WTC11 (cell line): ENCODE results near the gene SPG11. TPM values are rescaled to one million over a fixed set of nuclear protein-coding genes. Genes with fewer than 3 reads are reported as not detected.

Experiments
- ATAC-seq: fragments of 200-7000 bp; cut with Tn5 transposase; 2 replicates; pipeline ENCODE4 v1.10.0; 2021; ENCODE audit warnings: mild to moderate bottlenecking, moderate library complexity
- CTCF ChIA-PET: fragments of 300-600 bp; sonication (Branson Sonifier 250); formaldehyde crosslinking; loops from one replicate; lab custom pipeline; 2021; ENCODE audit warnings: antibody characterized with exemption; lab: Charles Lee
- POLR2A ChIA-PET: fragments of 350-600 bp; sonication (Branson Sonifier 250); formaldehyde crosslinking; loops from one replicate; lab custom pipeline; 2021; ENCODE audit warnings: antibody characterized with exemption; lab: Charles Lee
- DNase-seq: peaks from one replicate; pipeline ENCODE4 v3.0.0; 2021; ENCODE audit warnings: low spot score
- H3K27ac Mint-ChIP-seq: 2 replicates; pipeline ENCODE4 v1.8.0; 2021; ENCODE audit warnings: mixed read lengths
- H3K27me3 Mint-ChIP-seq: 2 replicates; pipeline ENCODE4 v1.8.0; 2021; ENCODE audit warnings: low read depth, mild to moderate bottlenecking, moderate library complexity, mixed read lengths
- H3K36me3 Mint-ChIP-seq: 2 replicates; pipeline ENCODE4 v1.8.0; 2021; ENCODE audit warnings: mixed read lengths
- H3K4me1 Mint-ChIP-seq: 2 replicates; pipeline ENCODE4 v1.8.0; 2022; ENCODE audit warnings: mixed read lengths
- H3K4me3 Mint-ChIP-seq: 2 replicates; pipeline ENCODE4 v1.8.0; 2021; ENCODE audit warnings: mild to moderate bottlenecking, moderate library complexity, mixed read lengths
- H3K9me3 Mint-ChIP-seq: 2 replicates; pipeline ENCODE4 v1.8.0; 2021; ENCODE audit warnings: mixed read lengths
- ARID4B ChIP-seq: sonication (generic); formaldehyde crosslinking; IDR thresholded peaks from 2 replicates; pipeline ENCODE4 v1.8.0; 2023; ENCODE audit warnings: missing genetic modification reagents, mild to moderate bottlenecking, borderline replicate concordance
- ATF3 ChIP-seq: sonication (generic); formaldehyde crosslinking; conservative IDR thresholded peaks from 2 replicates; pipeline ENCODE4 v1.8.1; 2022; ENCODE audit warnings: mild to moderate bottlenecking, missing genetic modification reagents
- CREB1 ChIP-seq: sonication (generic); formaldehyde crosslinking; IDR thresholded peaks from 2 replicates; pipeline ENCODE4 v1.8.0; 2023; ENCODE audit warnings: mild to moderate bottlenecking, missing genetic modification reagents
- E2F5 ChIP-seq: sonication (generic); formaldehyde crosslinking; IDR thresholded peaks from 2 replicates; pipeline ENCODE4 v1.8.1; 2022; ENCODE audit warnings: mild to moderate bottlenecking, moderate library complexity, missing genetic modification reagents
- ESRRA ChIP-seq: sonication (generic); formaldehyde crosslinking; IDR thresholded peaks from 2 replicates; pipeline ENCODE4 v1.8.1; 2022; ENCODE audit warnings: mild to moderate bottlenecking, missing genetic modification reagents, borderline replicate concordance
- FOXP1 ChIP-seq: sonication (generic); formaldehyde crosslinking; IDR thresholded peaks from 2 replicates; pipeline ENCODE4 v1.8.0; 2022; ENCODE audit warnings: missing genetic modification reagents, mild to moderate bottlenecking, moderate library complexity, borderline replicate concordance
- GABPB1 ChIP-seq: sonication (generic); formaldehyde crosslinking; IDR thresholded peaks from 2 replicates; pipeline ENCODE4 v1.8.1; 2023; ENCODE audit warnings: mild to moderate bottlenecking, missing genetic modification reagents
- KAT7 ChIP-seq: sonication (generic); formaldehyde crosslinking; IDR thresholded peaks from 2 replicates; pipeline ENCODE4 v1.8.1; 2023; ENCODE audit warnings: missing genetic modification reagents, mild to moderate bottlenecking, borderline replicate concordance
- MAX ChIP-seq: sonication (generic); formaldehyde crosslinking; IDR thresholded peaks from 2 replicates; pipeline ENCODE4 v1.8.0; 2022; ENCODE audit warnings: mild to moderate bottlenecking, missing genetic modification reagents
- MXD4 ChIP-seq: fragments of 250-450 bp; sonication (Bioruptor Pico); IDR thresholded peaks from 2 replicates; pipeline ENCODE4 v1.8.0; 2021; ENCODE audit warnings: mild to moderate bottlenecking, moderate library complexity, borderline replicate concordance
- MYBL2 ChIP-seq: sonication (generic); formaldehyde crosslinking; IDR thresholded peaks from 2 replicates; pipeline ENCODE4 v1.8.1; 2023; ENCODE audit warnings: mild to moderate bottlenecking, moderate library complexity, missing genetic modification reagents
- NFATC4 ChIP-seq: fragments of 250-450 bp; sonication (Bioruptor Pico); IDR thresholded peaks from 2 replicates; pipeline ENCODE4 v1.9.0; 2021; ENCODE audit warnings: mild to moderate bottlenecking
- PRDM15 ChIP-seq: sonication (generic); formaldehyde crosslinking; IDR thresholded peaks from 2 replicates; pipeline ENCODE4 v1.8.0; 2022; ENCODE audit warnings: missing genetic modification reagents
- SMAD3 ChIP-seq: sonication (generic); formaldehyde crosslinking; IDR thresholded peaks from 2 replicates; pipeline ENCODE4 v1.8.0; 2022; ENCODE audit warnings: missing genetic modification reagents, mild to moderate bottlenecking, borderline replicate concordance
- ZNF219 ChIP-seq: sonication (generic); formaldehyde crosslinking; IDR thresholded peaks from 2 replicates; pipeline ENCODE4 v1.8.0; 2023; ENCODE audit warnings: missing genetic modification reagents, mild to moderate bottlenecking, borderline replicate concordance
- total RNA-seq: library from RNA; stranded (reverse); gene quantifications from 3 replicates; pipeline ENCODE4 v1.2.3, GENCODE V29; 2021
- TF ChIP-seq, protein P1 (sequence below): fragments of 250-450 bp; sonication (Bioruptor Pico); IDR thresholded peaks from 2 replicates; pipeline ENCODE4 v1.9.0; 2021; ENCODE audit warnings: mild to moderate bottlenecking
- TF ChIP-seq, protein P2 (sequence below): sonication (generic); formaldehyde crosslinking; IDR thresholded peaks from 2 replicates; pipeline ENCODE4 v1.8.1; 2023; ENCODE audit warnings: mild to moderate bottlenecking, missing genetic modification reagents, moderate library complexity

SPG11 gene
- total RNA-seq, 1 experiment from 2014 or later, result 46.4 TPM

DNA sequence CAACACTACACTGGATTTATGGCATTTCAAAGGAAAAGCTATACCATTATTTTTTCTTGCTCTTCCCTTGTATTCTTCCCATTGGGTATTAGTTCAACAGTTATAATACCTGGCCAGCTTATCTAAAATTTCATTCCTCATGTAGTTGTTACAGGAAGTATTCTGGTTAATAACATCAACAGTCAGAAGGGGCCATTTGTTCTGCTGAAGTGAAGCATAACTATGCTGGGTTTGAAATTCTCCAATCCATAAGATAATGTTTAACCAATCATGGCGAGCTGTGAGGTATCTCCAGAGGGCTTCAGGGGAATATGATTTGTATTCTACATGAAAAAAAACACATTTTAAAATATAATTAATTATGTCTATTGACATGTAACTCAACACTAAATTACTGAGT is 43.4 kb downstream of the SPG11 start (continued):
- TF ChIP-seq PRDM15 (CRISPR knock-in tag), result no peak
- TF ChIP-seq MYBL2 (CRISPR knock-in tag), result no peak

GRCh38 chr15:44616974-44617373 is 46.5 kb downstream of the SPG11 start:
- ATAC-seq, result no peak
- POLR2A ChIA-PET, result no interaction called here
- CTCF ChIA-PET, result interaction anchor here (0.9 kb wide), 1 partner anchor 33 kb away, joined by 4 read pairs; no protein-coding TSS in a partner anchor

DNA sequence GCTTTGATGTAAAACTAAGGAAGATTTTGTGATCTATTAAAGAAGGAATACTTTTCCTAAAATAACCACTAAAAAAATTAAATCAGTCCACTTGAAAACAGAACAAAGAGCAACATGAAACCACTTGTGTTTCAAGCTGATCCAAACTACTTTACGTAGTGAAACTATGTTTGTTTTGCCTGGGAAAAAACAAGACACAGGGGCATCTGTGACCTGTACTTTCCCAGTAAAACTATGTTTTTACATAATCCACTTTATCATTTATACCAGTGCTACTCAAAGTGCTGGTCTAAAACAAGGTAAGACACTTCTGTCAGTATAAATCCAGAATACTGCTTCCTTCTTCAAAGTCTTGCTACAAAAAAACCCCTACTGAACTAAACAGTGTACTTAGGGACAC is 56.7 kb downstream of the SPG11 start:
- Mint-ChIP-seq H3K9me3 (no peaks in the 10 kb centered on the region), H3K27ac (no peak overlapping the region), H3K27me3 (no peaks in the 10 kb centered on the region), H3K4me3 (no peak overlapping the region), H3K4me1 (no peaks in the 10 kb centered on the region), H3K36me3 (peaks cover 39% of the 10 kb centered on the region)
- no peak for DNase-seq
- ChIA-PET POLR2A (no interaction called here), CTCF (no interaction called here)
- ATAC-seq, result no peak
- TF ChIP-seq ESRRA (CRISPR knock-in tag), result no peak
- TF ChIP-seq NFATC4 (CRISPR knock-in tag), result no peak
- no peak for TF ChIP-seq FOXP1 (CRISPR knock-in tag)
- TF ChIP-seq MXD4 (CRISPR knock-in tag), result no peak
- no peak for TF ChIP-seq ZNF219 (CRISPR knock-in tag)
- TF ChIP-seq, protein P1, sequence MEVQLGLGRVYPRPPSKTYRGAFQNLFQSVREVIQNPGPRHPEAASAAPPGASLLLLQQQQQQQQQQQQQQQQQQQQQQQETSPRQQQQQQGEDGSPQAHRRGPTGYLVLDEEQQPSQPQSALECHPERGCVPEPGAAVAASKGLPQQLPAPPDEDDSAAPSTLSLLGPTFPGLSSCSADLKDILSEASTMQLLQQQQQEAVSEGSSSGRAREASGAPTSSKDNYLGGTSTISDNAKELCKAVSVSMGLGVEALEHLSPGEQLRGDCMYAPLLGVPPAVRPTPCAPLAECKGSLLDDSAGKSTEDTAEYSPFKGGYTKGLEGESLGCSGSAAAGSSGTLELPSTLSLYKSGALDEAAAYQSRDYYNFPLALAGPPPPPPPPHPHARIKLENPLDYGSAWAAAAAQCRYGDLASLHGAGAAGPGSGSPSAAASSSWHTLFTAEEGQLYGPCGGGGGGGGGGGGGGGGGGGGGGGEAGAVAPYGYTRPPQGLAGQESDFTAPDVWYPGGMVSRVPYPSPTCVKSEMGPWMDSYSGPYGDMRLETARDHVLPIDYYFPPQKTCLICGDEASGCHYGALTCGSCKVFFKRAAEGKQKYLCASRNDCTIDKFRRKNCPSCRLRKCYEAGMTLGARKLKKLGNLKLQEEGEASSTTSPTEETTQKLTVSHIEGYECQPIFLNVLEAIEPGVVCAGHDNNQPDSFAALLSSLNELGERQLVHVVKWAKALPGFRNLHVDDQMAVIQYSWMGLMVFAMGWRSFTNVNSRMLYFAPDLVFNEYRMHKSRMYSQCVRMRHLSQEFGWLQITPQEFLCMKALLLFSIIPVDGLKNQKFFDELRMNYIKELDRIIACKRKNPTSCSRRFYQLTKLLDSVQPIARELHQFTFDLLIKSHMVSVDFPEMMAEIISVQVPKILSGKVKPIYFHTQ (CRISPR knock-in tag), result no peak
- TF ChIP-seq ATF3 (CRISPR knock-in tag), result no peak
- no peak for TF ChIP-seq SMAD3
- no peak for TF ChIP-seq ARID4B
- no peak for TF ChIP-seq GABPB1 (CRISPR knock-in tag)
- no peak for TF ChIP-seq CREB1 (CRISPR knock-in tag)
- no peak for TF ChIP-seq MAX
- TF ChIP-seq KAT7 (CRISPR knock-in tag), result no peak
- TF ChIP-seq, protein P2, sequence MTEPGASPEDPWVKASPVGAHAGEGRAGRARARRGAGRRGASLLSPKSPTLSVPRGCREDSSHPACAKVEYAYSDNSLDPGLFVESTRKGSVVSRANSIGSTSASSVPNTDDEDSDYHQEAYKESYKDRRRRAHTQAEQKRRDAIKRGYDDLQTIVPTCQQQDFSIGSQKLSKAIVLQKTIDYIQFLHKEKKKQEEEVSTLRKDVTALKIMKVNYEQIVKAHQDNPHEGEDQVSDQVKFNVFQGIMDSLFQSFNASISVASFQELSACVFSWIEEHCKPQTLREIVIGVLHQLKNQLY, result no peak

More at GRCh38 chr15:44616974-44617373, 46.5 kb downstream of the SPG11 start:
- TF ChIP-seq E2F5 (CRISPR knock-in tag), result no peak
- TF ChIP-seq NFATC4 (CRISPR knock-in tag), result no peak
- Mint-ChIP-seq H3K36me3 (peaks cover 51% of the 10 kb centered on the region), H3K9me3 (peaks cover 4% of the 10 kb centered on the region; the same call in 1 of the 2 replicates), H3K4me3 (no peak overlapping the region), H3K27ac (no peak overlapping the region), H3K27me3 (no peaks in the 10 kb centered on the region), H3K4me1 (no peaks in the 10 kb centered on the region)
- DNase-seq, result no peak
